Vagina (tissue), 2 donors: ENCODE results near the gene ZNF808.
"Not testable (repeated sequence)": the region's sequence is repeated elsewhere in the genome, so short reads cannot be mapped to it uniquely, and the experiment has no call there.

ENCODE experiments used
- POLR2A ChIP-seq, 2 donors: fragments of 450-650 bp; IDR thresholded peaks; one replicate each; pipeline ENCODE4 v1.6.1; 2017; ENCODE audit warnings: antibody characterized with exemption in 2 of 2, mild to moderate bottlenecking in 2 of 2, moderate library complexity in 2 of 2
- TF ChIP-seq, protein P1 (sequence below), 3 experiments: fragments of 450-650 bp in 2 of 3; fragments of 200-600 bp in 1 of 3; sonication (generic) in 1 of 3; IDR thresholded peaks; one replicate each; pipeline ENCODE4 v1.5.1; 2017 to 2019; ENCODE audit warnings: antibody characterized with exemption in 3 of 3, mild to moderate bottlenecking in 2 of 3, moderate library complexity in 2 of 3

DNA sequence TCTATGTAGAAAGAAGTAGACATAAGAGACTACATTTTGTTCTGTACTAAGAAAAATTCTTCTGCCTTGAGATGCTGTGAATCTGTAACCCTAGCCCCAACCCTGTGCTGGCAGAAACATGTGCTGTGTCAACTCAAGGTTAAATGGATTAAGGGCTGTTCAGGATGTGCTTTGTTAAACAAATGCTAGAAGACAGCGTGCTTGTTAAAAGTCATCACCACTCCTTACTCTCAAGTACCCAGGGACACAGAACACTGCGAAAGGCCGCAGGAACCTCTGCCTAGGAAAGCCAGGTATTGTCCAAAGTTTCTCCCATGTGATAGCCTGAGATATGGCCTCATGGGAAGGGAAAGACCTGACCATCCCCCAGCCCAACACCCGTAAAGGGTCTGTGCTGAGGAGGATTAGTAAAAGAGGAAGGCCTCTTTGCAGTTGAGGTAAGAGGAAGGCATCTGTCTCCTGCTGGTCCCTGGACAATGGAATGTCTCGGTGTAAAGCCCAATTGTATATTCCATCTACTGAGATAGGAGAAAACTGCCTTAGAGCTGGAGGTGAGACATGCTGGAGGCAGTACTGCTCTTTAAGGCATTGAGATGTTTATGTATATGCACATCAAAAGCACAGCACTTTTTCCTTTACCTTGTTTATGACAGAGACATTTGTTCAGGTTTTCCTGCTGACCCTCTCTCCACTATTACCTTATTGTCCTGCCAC, 31.4 kb downstream of the ZNF808 start:
- TF ChIP-seq, protein P1, sequence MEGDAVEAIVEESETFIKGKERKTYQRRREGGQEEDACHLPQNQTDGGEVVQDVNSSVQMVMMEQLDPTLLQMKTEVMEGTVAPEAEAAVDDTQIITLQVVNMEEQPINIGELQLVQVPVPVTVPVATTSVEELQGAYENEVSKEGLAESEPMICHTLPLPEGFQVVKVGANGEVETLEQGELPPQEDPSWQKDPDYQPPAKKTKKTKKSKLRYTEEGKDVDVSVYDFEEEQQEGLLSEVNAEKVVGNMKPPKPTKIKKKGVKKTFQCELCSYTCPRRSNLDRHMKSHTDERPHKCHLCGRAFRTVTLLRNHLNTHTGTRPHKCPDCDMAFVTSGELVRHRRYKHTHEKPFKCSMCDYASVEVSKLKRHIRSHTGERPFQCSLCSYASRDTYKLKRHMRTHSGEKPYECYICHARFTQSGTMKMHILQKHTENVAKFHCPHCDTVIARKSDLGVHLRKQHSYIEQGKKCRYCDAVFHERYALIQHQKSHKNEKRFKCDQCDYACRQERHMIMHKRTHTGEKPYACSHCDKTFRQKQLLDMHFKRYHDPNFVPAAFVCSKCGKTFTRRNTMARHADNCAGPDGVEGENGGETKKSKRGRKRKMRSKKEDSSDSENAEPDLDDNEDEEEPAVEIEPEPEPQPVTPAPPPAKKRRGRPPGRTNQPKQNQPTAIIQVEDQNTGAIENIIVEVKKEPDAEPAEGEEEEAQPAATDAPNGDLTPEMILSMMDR (IDR thresholded peaks at IDR 0.05) = not testable (repeated sequence)
- TF ChIP-seq POLR2A (IDR thresholded peaks at IDR 0.05) = not testable (repeated sequence)
